ENCODE measurements around the gene SSUH2.
"Not testable (repeated sequence)": the region's sequence is repeated elsewhere in the genome, so short reads cannot be mapped to it uniquely, and the experiment has no call there.

SSUH2 gene

GRCh38 chr3:8608041-8608790 lies 36.4 kb downstream of the SSUH2 start:
- DNase-seq, result no peak

GRCh38 chr3:8607234-8608040 lies 37.2 kb downstream of the SSUH2 start:
- no peak for DNase-seq

- no peak for DNase-seq
These were observed 37.8 kb downstream of the SSUH2 start for GRCh38 chr3:8606701-8607231.

GRCh38 chr3:8604988-8605387 lies 39.6 kb downstream of the SSUH2 start:
- DNase-seq, result no peak

GRCh38 chr3:8604006-8604405 lies 40.6 kb downstream of the SSUH2 start:
- DNase-seq, result no peak

- no peak for DNase-seq
These were observed 41.4 kb downstream of the SSUH2 start for GRCh38 chr3:8603115-8603710.

GRCh38 chr3:8600457-8600856 lies 44.1 kb downstream of the SSUH2 start:
- DNase-seq, result no peak

- no peak for DNase-seq
These were observed 45.5 kb downstream of the SSUH2 start for GRCh38 chr3:8599146-8599545.

GRCh38 chr3:8597219-8597853 lies 47.3 kb downstream of the SSUH2 start:
- no peak for DNase-seq

- DNase-seq, result no peak
These were observed 48.0 kb downstream of the SSUH2 start for GRCh38 chr3:8596321-8597218.

GRCh38 chr3:8595695-8596115 lies 48.9 kb downstream of the SSUH2 start:
- DNase-seq, result no peak

GRCh38 chr3:8595252-8595651 lies 49.3 kb downstream of the SSUH2 start:
- DNase-seq, result no peak

GRCh38 chr3:8593021-8593827 lies 51.4 kb downstream of the SSUH2 start:
- no peak for DNase-seq

GRCh38 chr3:8589880-8590556 lies 54.6 kb downstream of the SSUH2 start:
- no peak for DNase-seq

GRCh38 chr3:8584661-8585060 lies 59.9 kb downstream of the SSUH2 start:
- DNase-seq, result no peak

GRCh38 chr3:8581806-8582445 lies 62.7 kb downstream of the SSUH2 start:
- DNase-seq, result no peak

- DNase-seq, result no peak
These were observed 63.2 kb downstream of the SSUH2 start for GRCh38 chr3:8581373-8581772.

GRCh38 chr3:8580434-8580833 lies 64.2 kb downstream of the SSUH2 start:
- DNase-seq, result not testable (repeated sequence)

- no peak for DNase-seq
These were observed 64.7 kb downstream of the SSUH2 start for GRCh38 chr3:8579943-8580342.

- DNase-seq, result no peak
These were observed 65.5 kb downstream of the SSUH2 start for GRCh38 chr3:8579096-8579495.

Measured in NCI-H2227 treated with DMSO at 0.1 percent for 48 hours (cell line).